Retinal pigment epithelial cell (primary cell): ENCODE results near the gene CLASRP.

Source experiments
- DNase-seq: peaks from one replicate; pipeline ENCODE4 v3.0.0-alpha.2; 2010; ENCODE audit warnings: low read depth
- H3K4me3 ChIP-seq: 2 replicates; pipeline ENCODE4 v1.5.1; 2011; ENCODE audit warnings: mild to moderate bottlenecking, low read length, control low read depth, moderate library complexity
- CTCF ChIP-seq: conservative IDR thresholded peaks from 2 replicates; pipeline ENCODE4 v1.5.1; 2011; ENCODE audit warnings: low read depth, low read length, control low read depth, inconsistent platforms

CLASRP gene

GRCh38 chr19:45090034-45090433, 51.2 kb downstream of the CLASRP start:
- peak; percentile 12 for TF ChIP-seq CTCF
- no peak for DNase-seq
- H3K4me3 ChIP-seq: no peak overlapping the region

- TF ChIP-seq CTCF: no peak
- peak overlapping the region; percentile 94 for H3K4me3 ChIP-seq
- no peak for DNase-seq
Observed at GRCh38 chr19:45090606-45091005, 51.8 kb downstream of the CLASRP start.

- no peak for TF ChIP-seq CTCF
- peak overlapping the region; percentile 94 for H3K4me3 ChIP-seq
- DNase-seq: peak; percentile 96
Observed at GRCh38 chr19:45091031-45091923, 52.4 kb downstream of the CLASRP start.

- TF ChIP-seq CTCF: no peak
- peak; percentile 95 for DNase-seq
- peak within 1 kb of the TSS; percentile 94 for H3K4me3 ChIP-seq
Observed at GRCh38 chr19:45092747-45093678, 54.2 kb downstream of the CLASRP start, which contains the start of gene PPP1R37. TSS of gene PPP1R37 (plus strand) at chr19:45093179. CDS start at chr19:45093326, 147 bp downstream.

- H3K4me3 ChIP-seq: peak overlapping the region; percentile 94
- DNase-seq: no peak
- no peak for TF ChIP-seq CTCF
Observed at GRCh38 chr19:45094137-45094536, 55.3 kb downstream of the CLASRP start.

GRCh38 chr19:45094707-45095106, 55.9 kb downstream of the CLASRP start:
- H3K4me3 ChIP-seq: peak overlapping the region; percentile 94
- no peak for DNase-seq
- TF ChIP-seq CTCF: no peak
